Epidermal melanocyte (primary cell): ENCODE measurements around the gene CCNG2.
"Not testable (repeated sequence)": the region's sequence is repeated elsewhere in the genome, so short reads cannot be mapped to it uniquely, and the experiment has no call there.

ENCODE experiments used
- DNase-seq: peaks from one replicate; pipeline ENCODE4 v3.0.0; 2011; ENCODE audit warnings: low spot score; ENCODE audit not compliant: insufficient read length

CCNG2 gene

GRCh38 chr4:77156912-77157858, at the start of gene CCNG2:
CCNG2 (plus strand) TSS chr4:77157207; CDS start chr4:77158533, 1,326 bp downstream.
- DNase-seq, result peak; percentile 28

- no peak for DNase-seq
Measured at GRCh38 chr4:77110730-77111129, 46.3 kb upstream of the CCNG2 start.

- no peak for DNase-seq
Measured at GRCh38 chr4:77113069-77113468, 43.9 kb upstream of the CCNG2 start.

- DNase-seq, result no peak
Measured at GRCh38 chr4:77117721-77118120, 39.3 kb upstream of the CCNG2 start.

- no peak for DNase-seq
Measured at GRCh38 chr4:77120886-77121508, 36.0 kb upstream of the CCNG2 start.

GRCh38 chr4:77121736-77122240, 35.2 kb upstream of the CCNG2 start:
- no peak for DNase-seq

- no peak for DNase-seq
Measured at GRCh38 chr4:77122656-77123055, 34.4 kb upstream of the CCNG2 start.

- no peak for DNase-seq
Measured at GRCh38 chr4:77123411-77123810, 33.6 kb upstream of the CCNG2 start.

GRCh38 chr4:77124576-77124975, 32.4 kb upstream of the CCNG2 start:
- no peak for DNase-seq

- no peak for DNase-seq
Measured at GRCh38 chr4:77125961-77126360, 31.0 kb upstream of the CCNG2 start.

- DNase-seq, result no peak
Measured at GRCh38 chr4:77126809-77127208, 30.2 kb upstream of the CCNG2 start.

GRCh38 chr4:77127215-77127614, 29.8 kb upstream of the CCNG2 start:
- no peak for DNase-seq

GRCh38 chr4:77127837-77128621, 29.0 kb upstream of the CCNG2 start:
- no peak for DNase-seq

GRCh38 chr4:77132652-77133312, 24.2 kb upstream of the CCNG2 start:
- no peak for DNase-seq

GRCh38 chr4:77137448-77137847, 19.6 kb upstream of the CCNG2 start:
- DNase-seq, result not testable (repeated sequence)

GRCh38 chr4:77141964-77142645, 14.9 kb upstream of the CCNG2 start:
- DNase-seq, result no peak

GRCh38 chr4:77142646-77143028, 14.4 kb upstream of the CCNG2 start:
- DNase-seq, result no peak

GRCh38 chr4:77143091-77143490, 13.9 kb upstream of the CCNG2 start:
- DNase-seq, result no peak

- no peak for DNase-seq
Measured at GRCh38 chr4:77145842-77146185, 11.2 kb upstream of the CCNG2 start.

- no peak for DNase-seq
Measured at GRCh38 chr4:77146186-77147078, 10.6 kb upstream of the CCNG2 start.
